ENCODE data around the gene CADM3. TPM values are rescaled to one million over a fixed set of nuclear protein-coding genes. Genes with fewer than 3 reads are reported as not detected.
A peak's percentile ranks its signal among the peaks of the same experiment; 100 is the strongest.

The CADM3 gene
- total RNA-seq, 1 experiment from 2014 or later: not detected

DNA sequence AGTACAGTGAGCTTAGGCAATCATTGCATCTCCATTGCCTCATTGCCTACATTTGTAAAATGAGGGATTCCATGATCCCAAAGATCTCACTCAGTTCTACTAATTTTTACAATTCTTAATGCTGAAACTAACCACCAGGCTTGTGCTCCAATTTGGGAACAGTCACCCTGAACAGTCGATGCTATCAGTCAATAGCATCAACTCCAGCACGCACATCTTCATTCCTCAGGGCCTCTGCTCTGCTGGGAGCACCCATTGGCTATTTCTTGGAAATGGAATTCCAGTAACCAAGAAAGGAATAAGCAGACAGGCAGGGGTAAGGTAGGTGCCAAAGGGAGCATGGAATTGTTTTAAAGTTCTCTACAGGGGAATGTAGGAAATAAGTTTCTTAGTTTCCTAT, 19.0 kb downstream of the CADM3 start:
- intact Hi-C loops (cut with micrococcal nuclease; ENCODE audit: unreplicated experiment): no loop called here
- no peak for DNase-seq
- TF ChIP-seq, protein P1, sequence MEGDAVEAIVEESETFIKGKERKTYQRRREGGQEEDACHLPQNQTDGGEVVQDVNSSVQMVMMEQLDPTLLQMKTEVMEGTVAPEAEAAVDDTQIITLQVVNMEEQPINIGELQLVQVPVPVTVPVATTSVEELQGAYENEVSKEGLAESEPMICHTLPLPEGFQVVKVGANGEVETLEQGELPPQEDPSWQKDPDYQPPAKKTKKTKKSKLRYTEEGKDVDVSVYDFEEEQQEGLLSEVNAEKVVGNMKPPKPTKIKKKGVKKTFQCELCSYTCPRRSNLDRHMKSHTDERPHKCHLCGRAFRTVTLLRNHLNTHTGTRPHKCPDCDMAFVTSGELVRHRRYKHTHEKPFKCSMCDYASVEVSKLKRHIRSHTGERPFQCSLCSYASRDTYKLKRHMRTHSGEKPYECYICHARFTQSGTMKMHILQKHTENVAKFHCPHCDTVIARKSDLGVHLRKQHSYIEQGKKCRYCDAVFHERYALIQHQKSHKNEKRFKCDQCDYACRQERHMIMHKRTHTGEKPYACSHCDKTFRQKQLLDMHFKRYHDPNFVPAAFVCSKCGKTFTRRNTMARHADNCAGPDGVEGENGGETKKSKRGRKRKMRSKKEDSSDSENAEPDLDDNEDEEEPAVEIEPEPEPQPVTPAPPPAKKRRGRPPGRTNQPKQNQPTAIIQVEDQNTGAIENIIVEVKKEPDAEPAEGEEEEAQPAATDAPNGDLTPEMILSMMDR (IDR thresholded peaks at IDR 0.05; ENCODE audit: insufficient read depth in 1 of 2, low read depth in 1 of 2, low read length in 1 of 2, severe bottlenecking in 1 of 2, unreplicated experiment in 1 of 2): no peak
- ChIA-PET CTCF (no interaction called here), POLR2A (no interaction called here)
- Mint-ChIP-seq H3K27me3 (ENCODE audit: insufficient read depth, unreplicated experiment) (peaks cover 26% of the 10 kb centered on the region), H3K4me3 (ENCODE audit: unreplicated experiment) (no peak overlapping the region), H3K36me3 (ENCODE audit: insufficient read depth, unreplicated experiment) (no peaks in the 10 kb centered on the region), H3K27ac (ENCODE audit: unreplicated experiment) (no peak overlapping the region), H3K9me3 (ENCODE audit: unreplicated experiment) (no peaks in the 10 kb centered on the region), H3K4me1 (ENCODE audit: low read depth, unreplicated experiment) (no peaks in the 10 kb centered on the region)
- BruUV-seq (replicated peaks): no TSS peak
- Histone ChIP-seq H3K27me3 (replicated peaks; ENCODE audit: control insufficient read depth, insufficient read depth, low read length) (no peaks in the 10 kb centered on the region), H3K4me1 (no peaks in the 10 kb centered on the region), H3K9me3 (no peaks in the 10 kb centered on the region), H3K4me3 (ENCODE audit: low read depth, low read length) (no peak overlapping the region), H3K36me3 (ENCODE audit: control insufficient read depth, insufficient read depth, low read length) (no peaks in the 10 kb centered on the region)

DNA sequence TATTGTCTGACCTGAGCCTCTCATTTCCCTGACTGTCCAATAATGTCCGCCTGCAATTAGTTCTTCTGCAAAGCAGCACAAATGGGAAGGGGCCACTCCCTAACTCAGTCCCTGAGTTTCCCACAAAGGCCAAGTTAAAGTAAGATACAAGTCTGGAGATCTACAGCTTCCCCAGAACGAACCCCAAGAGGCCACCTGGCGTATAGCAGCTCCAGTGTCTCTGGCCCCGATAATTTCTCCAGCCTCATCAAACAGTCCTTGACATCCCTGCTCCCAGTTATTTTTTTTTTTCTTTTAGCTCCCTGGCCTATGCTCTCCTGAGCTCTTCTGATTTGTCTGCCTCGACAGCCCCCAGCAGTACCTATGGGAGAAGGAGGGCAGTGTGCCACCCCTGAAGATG, 25.1 kb downstream of the CADM3 start:
- Mint-ChIP-seq H3K4me1 (ENCODE audit: low read depth, unreplicated experiment) (no peaks in the 10 kb centered on the region), H3K36me3 (ENCODE audit: insufficient read depth, unreplicated experiment) (no peaks in the 10 kb centered on the region), H3K27me3 (ENCODE audit: insufficient read depth, unreplicated experiment) (peaks cover 24% of the 10 kb centered on the region), H3K4me3 (ENCODE audit: unreplicated experiment) (no peak overlapping the region), H3K9me3 (ENCODE audit: unreplicated experiment) (no peaks in the 10 kb centered on the region), H3K27ac (ENCODE audit: unreplicated experiment) (no peak overlapping the region)
- no peaks in the 10 kb centered on the region for H3K36me3 ChIP-seq (ENCODE audit: control insufficient read depth, insufficient read depth, low read length)
- no peaks in the 10 kb centered on the region for H3K27me3 ChIP-seq (replicated peaks; ENCODE audit: control insufficient read depth, insufficient read depth, low read length)
- BruUV-seq (replicated peaks): no TSS peak
- ChIA-PET POLR2A (no interaction called here), CTCF (interaction anchor here (0.6 to 1.5 kb wide), 6 partner anchors 8 to 65 kb away, joined by 3 to 9 read pairs (median 4); no protein-coding TSS in a partner anchor)
- no peak overlapping the region for H3K4me3 ChIP-seq (ENCODE audit: low read depth, low read length)
- DNase-seq: peak in 1 of 2 experiments; percentile 9
- H3K9me3 ChIP-seq: no peaks in the 10 kb centered on the region
- intact Hi-C loops (cut with micrococcal nuclease; ENCODE audit: unreplicated experiment): loop anchor here (1.0 kb wide), 1 partner anchor 30 kb away; no protein-coding TSS in a partner anchor
- TF ChIP-seq, protein P1 (IDR thresholded peaks at IDR 0.05; ENCODE audit: insufficient read depth in 1 of 2, low read depth in 1 of 2, low read length in 1 of 2, severe bottlenecking in 1 of 2, unreplicated experiment in 1 of 2): peak; percentile 17 to 43
- H3K4me1 ChIP-seq: no peaks in the 10 kb centered on the region

- Histone ChIP-seq H3K9me3 (no peaks in the 10 kb centered on the region), H3K4me3 (ENCODE audit: low read depth, low read length) (no peak overlapping the region), H3K36me3 (ENCODE audit: control insufficient read depth, insufficient read depth, low read length) (no peaks in the 10 kb centered on the region), H3K27me3 (replicated peaks; ENCODE audit: control insufficient read depth, insufficient read depth, low read length) (peaks cover 1% of the 10 kb centered on the region; the same call in 1 of the 2 replicates), H3K4me1 (no peaks in the 10 kb centered on the region)
- ChIA-PET POLR2A (no interaction called here), CTCF (interaction anchor here (0.6 to 1.2 kb wide), 18 partner anchors 11 to 592 kb away, joined by 3 to 20 read pairs (median 4); partner anchors contain the start of gene DUSP23)
- DNase-seq: peak; percentile 74 to 77
- Mint-ChIP-seq H3K27me3 (ENCODE audit: insufficient read depth, unreplicated experiment) (peaks cover 30% of the 10 kb centered on the region), H3K4me3 (ENCODE audit: unreplicated experiment) (no peak overlapping the region), H3K9me3 (ENCODE audit: unreplicated experiment) (no peaks in the 10 kb centered on the region), H3K4me1 (ENCODE audit: low read depth, unreplicated experiment) (no peaks in the 10 kb centered on the region), H3K27ac (ENCODE audit: unreplicated experiment) (no peak overlapping the region), H3K36me3 (ENCODE audit: insufficient read depth, unreplicated experiment) (no peaks in the 10 kb centered on the region)
- intact Hi-C loops (cut with micrococcal nuclease; ENCODE audit: unreplicated experiment): loop anchor here (1.0 kb wide), 2 partner anchors 37 to 66 kb away; no protein-coding TSS in a partner anchor
- TF ChIP-seq, protein P1 (IDR thresholded peaks at IDR 0.05; ENCODE audit: insufficient read depth in 1 of 2, low read depth in 1 of 2, low read length in 1 of 2, severe bottlenecking in 1 of 2, unreplicated experiment in 1 of 2): peak; percentile 68 to 89
- BruUV-seq (replicated peaks): no TSS peak
Measured at GRCh38 chr1:159197561-159198557, 26.4 kb downstream of the CADM3 start.
